Endometrium (tissue), 2 donors: Measurements from ENCODE around the gene PEF1.

Source experiments
- FAIRE-seq: peaks from 2 replicates; lab custom pipeline; 2012; peaks lifted over from hg19 to GRCh38; lab: Jason Lieb, UNC
- donor health status: control.
- donor health status: control.

Gene PEF1

DNA sequence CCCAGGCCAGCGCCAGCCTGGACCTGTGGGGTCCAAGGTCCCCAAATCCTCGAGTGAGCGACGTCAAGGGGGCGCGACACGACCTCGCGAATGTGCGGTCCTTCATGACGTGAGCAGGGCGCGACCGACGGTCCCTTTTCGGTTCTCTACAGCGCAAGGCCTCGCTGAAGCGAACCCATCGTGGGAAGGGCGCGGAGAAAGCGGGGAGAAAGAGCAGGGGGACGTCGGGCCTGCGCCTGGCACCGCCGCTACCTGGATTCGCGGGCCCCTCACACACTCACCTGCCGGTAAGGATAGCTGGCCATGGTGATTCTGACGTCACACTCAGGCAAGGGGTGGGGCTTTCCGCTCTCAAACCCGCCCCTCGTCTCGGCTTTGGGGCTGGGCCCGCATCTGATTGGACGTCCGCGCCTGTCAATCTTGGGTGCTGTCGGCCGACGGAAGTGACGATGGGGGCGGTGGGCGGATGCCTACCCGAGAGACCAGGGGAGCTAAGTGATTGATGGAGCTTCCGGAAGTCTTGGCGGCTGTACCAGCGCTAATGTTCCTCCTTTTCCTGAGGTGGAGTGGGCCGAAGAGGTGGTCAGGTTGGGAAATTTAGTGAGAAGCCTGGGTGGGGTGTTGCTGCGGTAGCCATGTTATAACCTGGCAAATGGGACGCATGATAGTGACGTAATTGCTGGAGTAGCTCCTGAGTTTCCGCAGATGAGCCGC is at the start of gene PEF1:
Gene PEF1 (minus strand): TSS at position 317 of the 714 bp plus-strand sequence. CDS start 12 bp downstream, at position 305.
- FAIRE-seq = peak; percentile 96

- no peak for FAIRE-seq
These were observed 48.6 kb upstream of the PEF1 start for GRCh38 chr1:31693231-31693630.

DNA sequence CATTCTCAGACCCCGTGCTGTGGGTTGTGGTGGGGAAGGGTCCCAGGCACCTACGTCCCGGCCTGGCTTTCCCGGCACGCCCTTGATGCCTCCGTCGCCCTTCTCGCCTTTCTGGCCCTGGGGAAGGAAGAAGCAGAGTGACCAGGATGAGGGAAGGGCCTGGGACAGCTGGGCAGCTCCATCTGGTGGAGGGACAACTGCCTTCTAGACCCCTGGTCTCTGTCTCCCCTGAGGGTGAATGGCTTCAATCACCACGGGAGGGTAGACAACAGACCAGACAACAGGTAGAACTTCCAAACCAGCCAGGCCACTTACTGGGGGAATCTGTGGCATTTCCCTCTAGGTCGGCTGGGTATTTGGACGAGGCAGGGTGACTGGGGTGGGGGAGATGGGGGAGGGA is 47.3 kb upstream of the PEF1 start:
- FAIRE-seq = no peak

DNA sequence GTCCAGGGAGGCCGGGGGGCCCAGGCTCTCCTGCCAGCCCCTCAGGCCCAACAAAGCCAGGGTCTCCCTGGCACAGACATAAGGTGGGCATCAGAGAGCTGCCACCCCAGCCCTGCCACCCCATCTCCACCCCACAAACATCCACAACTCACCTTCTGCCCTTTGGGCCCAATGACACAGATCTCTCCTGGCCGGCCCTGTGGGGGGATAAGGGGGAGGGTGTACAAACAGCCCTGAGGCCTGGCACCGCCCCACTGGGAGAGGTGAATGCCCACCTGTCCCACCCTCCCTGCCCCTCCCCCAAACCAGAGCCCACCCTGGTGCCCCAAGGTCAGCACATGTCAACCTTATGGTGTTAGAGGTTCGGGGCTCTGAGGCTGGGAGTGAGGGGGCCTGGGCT is 46.8 kb upstream of the PEF1 start:
- FAIRE-seq = no peak

DNA sequence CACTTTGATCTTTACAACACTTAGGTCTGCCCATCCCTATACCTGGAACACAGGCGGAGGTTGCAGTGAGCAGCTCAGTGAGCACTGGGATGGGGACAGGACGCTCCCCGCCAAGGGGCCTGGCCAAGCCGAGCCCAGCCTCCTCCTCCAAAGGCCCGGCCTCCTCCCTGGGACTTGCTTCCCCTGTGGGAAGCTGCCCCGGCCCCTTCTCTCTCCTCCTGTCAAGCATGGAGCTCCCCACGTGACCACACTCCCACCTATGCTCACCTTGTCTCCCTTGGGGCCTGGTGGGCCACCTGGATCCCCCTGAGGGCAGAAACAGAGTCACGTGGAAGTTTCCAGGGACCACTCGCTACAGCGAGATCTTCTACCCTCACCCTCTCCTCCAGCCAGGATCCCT is 46.2 kb upstream of the PEF1 start:
- FAIRE-seq = no peak

DNA sequence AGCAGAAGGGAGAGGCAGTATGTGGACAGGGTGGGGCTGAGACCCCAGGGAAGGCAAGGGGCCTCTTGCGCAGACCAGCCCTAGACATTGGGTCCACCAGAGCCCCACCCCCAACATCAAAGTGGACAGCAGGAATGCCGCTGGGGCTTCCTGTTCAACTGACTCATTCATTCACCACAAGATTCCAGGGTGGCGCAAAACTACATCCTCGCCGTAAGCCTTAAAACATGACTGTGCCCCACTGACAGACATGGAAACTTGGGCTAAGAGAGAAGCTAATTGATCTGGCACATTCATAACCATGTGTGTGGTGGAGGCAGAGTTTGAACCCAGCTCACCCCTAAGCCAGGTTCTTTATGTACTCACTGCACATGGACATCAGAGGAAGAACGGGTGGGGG is 45.2 kb upstream of the PEF1 start:
- no peak for FAIRE-seq

GRCh38 chr1:31689379-31689778 is 44.7 kb upstream of the PEF1 start:
- FAIRE-seq = no peak

GRCh38 chr1:31688233-31688918 is 43.7 kb upstream of the PEF1 start:
- FAIRE-seq = no peak

DNA sequence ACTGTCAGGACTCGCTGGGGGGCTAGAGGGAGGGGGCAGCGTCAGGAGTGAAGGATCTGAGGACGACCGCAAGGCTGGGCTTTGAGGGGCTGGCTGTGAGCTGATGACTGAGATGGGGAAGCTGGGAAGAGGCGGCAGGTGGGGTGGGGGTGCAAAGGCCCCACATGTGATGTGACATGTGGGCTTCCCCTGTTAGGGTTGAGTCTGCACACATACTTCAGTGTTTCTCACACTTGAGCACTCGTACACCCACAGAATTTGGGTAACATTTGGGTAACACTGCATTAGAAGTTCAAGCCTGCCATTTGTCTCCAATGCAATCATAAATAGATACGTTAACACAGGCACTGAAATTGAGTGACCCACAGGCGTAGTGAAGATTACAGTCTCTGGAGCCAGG is 42.9 kb upstream of the PEF1 start:
- FAIRE-seq = no peak

- no peak for FAIRE-seq
These were observed 41.1 kb upstream of the PEF1 start for GRCh38 chr1:31685795-31686194.

- no peak for FAIRE-seq
These were observed 39.3 kb upstream of the PEF1 start for GRCh38 chr1:31683997-31684396.

DNA sequence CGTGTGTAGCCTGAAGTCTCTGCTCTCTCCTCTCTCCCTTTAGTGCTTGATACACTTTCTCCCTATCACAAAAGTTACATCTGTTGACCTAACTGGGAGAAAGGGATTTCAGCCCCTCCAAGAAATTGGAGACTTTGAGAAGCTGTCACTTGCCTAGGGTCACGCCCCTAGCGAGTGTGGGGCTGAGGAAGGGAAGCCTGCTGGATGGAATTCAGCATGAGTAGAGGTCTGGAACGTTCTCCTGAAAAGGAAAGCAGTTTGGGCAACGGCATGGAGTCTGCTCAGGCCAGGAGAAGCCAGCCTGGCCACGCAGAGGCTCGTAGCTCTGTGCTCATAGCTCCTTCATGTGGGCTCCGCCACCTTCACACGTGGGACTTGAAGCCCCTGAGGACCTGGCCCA is 36.7 kb upstream of the PEF1 start:
- FAIRE-seq = no peak

DNA sequence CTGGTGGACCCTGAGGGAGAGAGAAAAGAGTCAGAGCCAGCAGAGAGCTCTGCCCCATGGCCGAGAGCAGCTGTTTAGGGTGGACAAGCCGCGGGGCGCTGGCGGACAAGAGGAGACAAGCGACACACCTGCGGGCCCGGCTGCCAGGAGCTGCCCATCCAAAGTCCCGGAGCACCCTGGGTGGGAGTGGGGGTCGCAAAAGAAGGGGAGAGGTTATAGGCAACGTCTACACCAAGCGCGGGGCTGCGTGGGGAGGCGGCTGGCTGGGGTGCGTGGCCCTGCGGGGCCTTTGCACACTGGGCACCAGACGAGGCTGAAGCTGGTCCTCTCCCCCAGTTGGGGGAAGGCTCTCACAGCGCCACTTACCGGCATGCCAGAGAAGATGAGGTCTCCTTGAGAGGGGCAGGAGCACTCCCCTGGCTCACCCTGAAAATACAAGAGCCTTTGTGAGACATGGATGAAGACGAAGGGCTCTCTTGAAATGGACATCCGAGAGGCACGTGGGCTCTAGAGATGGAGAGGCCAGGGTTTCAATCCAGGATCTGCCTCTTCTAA is 35.1 kb upstream of the PEF1 start:
- no peak for FAIRE-seq

DNA sequence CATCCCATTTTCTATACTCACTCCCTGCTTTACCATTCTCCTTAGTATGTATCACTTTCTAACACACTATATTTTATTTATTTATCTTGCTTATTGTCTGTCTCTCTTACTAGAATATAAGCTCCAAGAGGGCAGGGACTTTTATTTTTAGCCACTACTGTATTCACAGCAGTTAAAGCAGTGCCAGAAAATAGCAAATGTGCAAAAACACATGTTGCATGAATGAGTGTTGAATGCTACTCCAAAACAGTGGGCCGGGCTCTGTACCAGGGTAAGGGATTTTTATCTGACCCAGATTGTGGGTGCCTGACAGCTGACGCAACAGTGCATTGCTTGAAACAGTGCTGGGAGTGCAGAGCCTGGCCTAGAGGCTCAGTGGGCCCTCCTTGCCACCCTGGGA is 34.4 kb upstream of the PEF1 start:
- FAIRE-seq = no peak

GRCh38 chr1:31678681-31679080 is 34.0 kb upstream of the PEF1 start:
- no peak for FAIRE-seq

DNA sequence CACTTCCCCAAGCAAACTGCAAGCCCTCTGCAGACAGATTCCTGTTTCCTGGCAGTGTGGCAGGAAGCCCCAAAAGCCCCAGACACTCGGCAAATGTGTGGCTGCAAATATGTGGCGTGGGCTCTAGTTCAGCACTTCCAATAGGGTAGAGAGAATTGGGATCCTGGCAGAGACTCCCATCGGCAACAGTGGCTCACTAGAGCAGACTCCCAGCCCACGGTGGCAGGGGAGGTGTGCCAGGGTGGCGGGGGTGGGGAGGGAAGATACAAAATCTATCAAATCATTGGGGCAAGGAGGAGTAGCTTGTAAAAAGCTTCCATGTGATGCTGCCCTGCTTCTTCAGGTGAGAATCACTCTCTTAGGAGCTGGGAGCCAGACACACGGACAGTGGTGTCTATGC is 33.3 kb upstream of the PEF1 start:
- FAIRE-seq = no peak

- no peak for FAIRE-seq
These were observed 32.7 kb upstream of the PEF1 start for GRCh38 chr1:31677401-31677800.

DNA sequence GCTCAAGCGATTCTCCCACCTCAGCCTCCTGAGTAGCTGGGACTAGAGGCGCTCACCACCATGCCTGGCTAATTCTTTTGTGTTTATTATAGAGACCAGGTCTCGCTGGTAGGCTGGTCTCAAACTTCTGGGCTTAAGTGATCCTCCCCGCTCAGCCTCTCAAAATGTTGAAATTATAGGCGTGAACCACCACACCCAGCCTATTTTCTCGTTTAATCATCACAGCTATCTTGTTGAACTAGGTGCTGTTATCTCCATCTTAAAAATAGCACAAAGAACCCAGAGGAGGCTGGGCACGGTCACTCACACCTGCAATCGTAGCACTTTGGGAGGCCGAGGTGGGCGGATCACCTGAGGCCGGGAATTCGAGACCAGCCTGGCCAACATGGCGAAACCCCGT is 31.1 kb upstream of the PEF1 start:
- FAIRE-seq = no peak

GRCh38 chr1:31675161-31675560 is 30.5 kb upstream of the PEF1 start:
- no peak for FAIRE-seq

- FAIRE-seq = no peak
These were observed 29.9 kb upstream of the PEF1 start for GRCh38 chr1:31674626-31675025.

- no peak for FAIRE-seq
These were observed 28.8 kb upstream of the PEF1 start for GRCh38 chr1:31673433-31673832.

GRCh38 chr1:31672986-31673385 is 28.3 kb upstream of the PEF1 start:
- FAIRE-seq = no peak

- no peak for FAIRE-seq
These were observed 27.0 kb upstream of the PEF1 start for GRCh38 chr1:31671561-31672201.
